H1 (cell line): ENCODE measurements around the gene CA5A. TPM values are rescaled to one million over a fixed set of nuclear protein-coding genes. Genes with fewer than 3 reads are reported as not detected.

Experiments used
- CTCF ChIA-PET: fragments of 300-600 bp; sonication (Branson Sonifier 250); formaldehyde crosslinking; loops from one replicate; lab custom pipeline; 2021; ENCODE audit not compliant: partially characterized antibody; lab: Charles Lee
- POLR2A ChIA-PET: fragments of 300-600 bp; sonication (Branson Sonifier 250); formaldehyde crosslinking; loops from one replicate; lab custom pipeline; 2021; ENCODE audit warnings: inconsistent platforms; ENCODE audit not compliant: partially characterized antibody; lab: Charles Lee
- DNase-seq, 2 experiments: peaks; one replicate each; pipeline versions ENCODE4 v3.0.0 to v3.0.0-alpha.2; 2010 to 2022; ENCODE audit warnings: low spot score in 2 of 2, low read depth in 1 of 2, mixed read lengths in 1 of 2
- FAIRE-seq: peaks from 2 replicates; lab custom pipeline; 2011; peaks lifted over from hg19 to GRCh38; lab: Jason Lieb, UNC
- H2AFZ ChIP-seq: 2 replicates; pipeline ENCODE4 v1.8.1; 2012; ENCODE audit warnings: low read length, inconsistent platforms
- H2AK5ac ChIP-seq: 2 replicates; pipeline ENCODE4 v1.6.1; 2013; ENCODE audit warnings: low read depth, low read length
- H2BK120ac ChIP-seq: replicated peaks from 2 replicates; pipeline ENCODE3; 2013; ENCODE audit warnings: low read depth, low read length, inconsistent platforms
- H2BK12ac ChIP-seq: 2 replicates; pipeline ENCODE4 v1.6.1; 2013; ENCODE audit warnings: low read depth, low read length
- H2BK15ac ChIP-seq: 2 replicates; pipeline ENCODE4 v1.6.1; 2013; ENCODE audit warnings: low read length
- H2BK20ac ChIP-seq: 2 replicates; pipeline ENCODE4 v1.6.1; 2013; ENCODE audit warnings: low read length
- H2BK5ac ChIP-seq: 2 replicates; pipeline ENCODE4 v1.6.1; 2013; ENCODE audit warnings: low read depth, low read length
- H3K14ac ChIP-seq: 2 replicates; pipeline ENCODE4 v1.6.1; 2013; ENCODE audit warnings: inconsistent platforms; ENCODE audit not compliant: insufficient read length
- H3K18ac ChIP-seq: 2 replicates; pipeline ENCODE4 v1.6.1; 2013; ENCODE audit warnings: low read length; ENCODE audit errors: extremely low read depth
- H3K23ac ChIP-seq: 2 replicates; pipeline ENCODE4 v1.6.1; 2013; ENCODE audit warnings: inconsistent platforms; ENCODE audit not compliant: insufficient read length
- H3K23me2 ChIP-seq: 2 replicates; pipeline ENCODE4 v1.6.1; 2013; ENCODE audit warnings: low read depth, low read length
- H3K27ac ChIP-seq: 2 replicates; pipeline ENCODE4 v1.6.1; 2011; ENCODE audit warnings: low read depth, low read length, inconsistent platforms
- H3K27me3 ChIP-seq, 4 experiments: replicated peaks in 1 of 4; 1 replicate in 1 of 4; 2 replicates in 3 of 4; pipeline versions ENCODE4 v1.6.1 to v1.8.1; 2011 to 2013; ENCODE audit warnings: low read length in 3 of 4, mild to moderate bottlenecking in 3 of 4, inconsistent platforms in 2 of 4, mixed read lengths in 2 of 4, moderate library complexity in 1 of 4; ENCODE audit not compliant: control insufficient read depth in 3 of 4, insufficient read depth in 3 of 4; ENCODE audit errors: extremely low read depth in 1 of 4
- H3K36me3 ChIP-seq, 4 experiments: 2 replicates each; pipeline versions ENCODE4 v1.6.1 to v1.8.1; 2011 to 2013; ENCODE audit warnings: mild to moderate bottlenecking in 4 of 4, low read length in 3 of 4, moderate library complexity in 2 of 4, control low read depth in 1 of 4, inconsistent platforms in 1 of 4; ENCODE audit not compliant: insufficient read depth in 4 of 4, control insufficient read depth in 2 of 4
- H3K4ac ChIP-seq: replicated peaks from 2 replicates; pipeline ENCODE3; 2013; ENCODE audit warnings: low read length, low read depth, mixed read lengths, inconsistent platforms; ENCODE audit not compliant: insufficient read length
- H3K4me1 ChIP-seq, 4 experiments: replicated peaks in 1 of 4; 1 replicate in 1 of 4; 2 replicates in 3 of 4; pipeline versions ENCODE4 v1.6.1 to v1.8.1; 2011 to 2013; ENCODE audit warnings: low read length in 3 of 4, inconsistent platforms in 2 of 4, mixed read lengths in 1 of 4; ENCODE audit not compliant: insufficient read depth in 4 of 4, control insufficient read depth in 3 of 4
- H3K4me2 ChIP-seq, 2 experiments: 2 replicates each; pipeline versions ENCODE4 v1.6.1 to v1.8.1; 2011 to 2013; ENCODE audit warnings: low read depth in 2 of 2, low read length in 2 of 2, control low read depth in 1 of 2, inconsistent platforms in 1 of 2, mild to moderate bottlenecking in 1 of 2; ENCODE audit not compliant: insufficient read depth in 1 of 2
- H3K4me3 ChIP-seq, 4 experiments: fragments of 200-600, 300-600 bp in 1 of 4; sonication (generic), shearing (Covaris generic), sonication (Bioruptor Twin) in 1 of 4; 2 replicates each; pipeline versions ENCODE4 v1.5.1 to v1.8.1; 2011 to 2016; ENCODE audit warnings: low read length in 4 of 4, low read depth in 3 of 4, control low read depth in 2 of 4, inconsistent platforms in 2 of 4, mild to moderate bottlenecking in 2 of 4, mixed read lengths in 1 of 4, moderate library complexity in 1 of 4; ENCODE audit not compliant: insufficient read depth in 2 of 4; ENCODE audit errors: extremely low read depth in 1 of 4
- H3K56ac ChIP-seq: replicated peaks from 2 replicates; pipeline ENCODE3; 2013; ENCODE audit warnings: low read depth, mild to moderate bottlenecking, mixed read lengths, low read length, inconsistent platforms; ENCODE audit not compliant: insufficient read length
- H3K79me1 ChIP-seq: 2 replicates; pipeline ENCODE4 v1.6.1; 2013; ENCODE audit warnings: low read depth, low read length, control low read depth
- H3K79me2 ChIP-seq, 2 experiments: 2 replicates each; pipeline versions ENCODE4 v1.6.1 to v1.8.1; 2012 to 2013; ENCODE audit warnings: low read length in 2 of 2, mild to moderate bottlenecking in 2 of 2, inconsistent platforms in 1 of 2; ENCODE audit not compliant: insufficient read depth in 2 of 2, control insufficient read depth in 1 of 2
- H3K9ac ChIP-seq, 4 experiments: replicated peaks in 1 of 4; 1 replicate in 1 of 4; 2 replicates in 3 of 4; pipeline versions ENCODE4 v1.6.1 to v1.8.1; 2011 to 2013; ENCODE audit warnings: low read depth in 3 of 4, low read length in 3 of 4, control low read depth in 2 of 4, mild to moderate bottlenecking in 2 of 4, moderate library complexity in 2 of 4, inconsistent platforms in 1 of 4; ENCODE audit errors: extremely low read depth in 1 of 4
- H3K9me3 ChIP-seq, 2 experiments: 2 replicates each; pipeline versions ENCODE4 v1.6.1 to v1.8.1; 2012 to 2013; ENCODE audit warnings: mild to moderate bottlenecking in 2 of 2, moderate library complexity in 2 of 2, control low read depth in 1 of 2, inconsistent platforms in 1 of 2, low read depth in 1 of 2, low read length in 1 of 2, mixed read lengths in 1 of 2; ENCODE audit not compliant: insufficient read depth in 2 of 2
- H4K20me1 ChIP-seq, 2 experiments: replicated peaks in 1 of 2; 2 replicates each; pipeline versions ENCODE3 to v1.8.1; 2011 to 2013; ENCODE audit warnings: inconsistent platforms in 2 of 2, low read length in 2 of 2, mild to moderate bottlenecking in 1 of 2; ENCODE audit not compliant: insufficient read depth in 2 of 2, control insufficient read depth in 1 of 2
- H4K5ac ChIP-seq: 2 replicates; pipeline ENCODE4 v1.6.1; 2013; ENCODE audit warnings: low read length, low read depth, mixed read lengths, inconsistent platforms; ENCODE audit not compliant: insufficient read length
- H4K8ac ChIP-seq: 2 replicates; pipeline ENCODE4 v1.8.0; 2013; ENCODE audit warnings: mild to moderate bottlenecking, moderate library complexity, low read length, inconsistent platforms; ENCODE audit not compliant: insufficient read depth; ENCODE audit errors: extremely low read depth
- H4K91ac ChIP-seq: replicated peaks from 2 replicates; pipeline ENCODE3; 2013; ENCODE audit warnings: low read length, mixed read lengths, inconsistent platforms; ENCODE audit not compliant: insufficient read length
- ASH2L ChIP-seq: fragments of 200-600, 300-600 bp; sonication (generic); IDR thresholded peaks from one replicate; pipeline ENCODE4 v1.7.1; 2017; ENCODE audit warnings: low read length
- CHD2 ChIP-seq: IDR thresholded peaks from 2 replicates; pipeline ENCODE4 v1.6.1; 2012; ENCODE audit warnings: low read length, improper control_type of control experiment
- CREB1 ChIP-seq: IDR thresholded peaks from 2 replicates; pipeline ENCODE4 v1.6.1; 2012; ENCODE audit warnings: inconsistent platforms
- NRF1 ChIP-seq: IDR thresholded peaks from 2 replicates; pipeline ENCODE4 v1.6.1; 2011; ENCODE audit warnings: mild to moderate bottlenecking, low read depth, low read length, improper control_type of control experiment
- RBBP5 ChIP-seq: IDR thresholded peaks from 2 replicates; pipeline ENCODE4 v1.7.1; 2012; ENCODE audit warnings: low read depth, mild to moderate bottlenecking, inconsistent platforms, low read length, moderate library complexity, borderline replicate concordance
- SIN3A ChIP-seq, 2 experiments: IDR thresholded peaks in 1 of 2; conservative IDR thresholded peaks in 1 of 2; 2 replicates each; pipeline ENCODE4 v1.6.1; 2011 to 2012; ENCODE audit warnings: low read length in 2 of 2, improper control_type of control experiment in 1 of 2, low read depth in 1 of 2, mild to moderate bottlenecking in 1 of 2
- SP1 ChIP-seq: IDR thresholded peaks from 2 replicates; pipeline ENCODE4 v1.6.1; 2011; ENCODE audit warnings: low read depth, low read length
- TAF1 ChIP-seq: IDR thresholded peaks from 2 replicates; pipeline ENCODE4 v1.6.1; 2011; ENCODE audit warnings: mild to moderate bottlenecking, low read depth, low read length
- TBP ChIP-seq: IDR thresholded peaks from 2 replicates; pipeline ENCODE4 v1.6.1; 2011; ENCODE audit warnings: low read depth, low read length, improper control_type of control experiment
- WGBS, 2 experiments: shearing (Covaris generic) in 1 of 2; methylation state at CpG; one replicate each; pipeline versions ENCODE4 v1.1.6 to v1.1.7; 2013 to 2015; ENCODE audit warnings: low lambda C conversion rate in 2 of 2, mixed read lengths in 2 of 2, inconsistent platforms in 1 of 2, low coverage in 1 of 2, missing lambda C conversion rate in 1 of 2; ENCODE audit not compliant: insufficient replicate concordance in 2 of 2, insufficient coverage in 1 of 2, insufficient read length in 1 of 2; ENCODE audit errors: extremely low coverage in 1 of 2, missing lambda C conversion rate in 1 of 2; 5-methylcytosine and 5-hydroxymethylcytosine counted together
- polyA plus RNA-seq, 7 experiments: library from polyadenylated mRNA; depleted of rRNA in 3 of 7; stranded (reverse) in 5 of 7; unstranded in 2 of 7; fragments of >200 nt in 5 of 7; fragments of 200-250 nt in 2 of 7; gene quantifications; 1 replicate in 5 of 7; 2 replicates in 1 of 7; 4 replicates in 1 of 7; pipeline versions ENCODE4 v1.2.1 to v1.2.3, GENCODE V29; 2011 to 2013; ENCODE audit warnings: missing spikeins in 2 of 7, mixed read lengths in 2 of 7
- total RNA-seq: library from RNA; stranded (reverse); fragmentation: NEBNext Ultra II Directional; extraction: Animal tissue kit (Norgen Biotek cat#: 25700); gene quantifications from 2 replicates; pipeline ENCODE4 v1.2.1, GENCODE V29; 2021
- TF ChIP-seq, protein P1 (sequence below): IDR thresholded peaks from 2 replicates; pipeline ENCODE4 v1.6.1; 2012; ENCODE audit warnings: low read length, inconsistent platforms

CA5A gene
- total and polyA plus RNA-seq, 2 of the 8 experiments (the other 6 are each of a cell fraction or from before 2014, with no cell fraction given), result not detected

DNA sequence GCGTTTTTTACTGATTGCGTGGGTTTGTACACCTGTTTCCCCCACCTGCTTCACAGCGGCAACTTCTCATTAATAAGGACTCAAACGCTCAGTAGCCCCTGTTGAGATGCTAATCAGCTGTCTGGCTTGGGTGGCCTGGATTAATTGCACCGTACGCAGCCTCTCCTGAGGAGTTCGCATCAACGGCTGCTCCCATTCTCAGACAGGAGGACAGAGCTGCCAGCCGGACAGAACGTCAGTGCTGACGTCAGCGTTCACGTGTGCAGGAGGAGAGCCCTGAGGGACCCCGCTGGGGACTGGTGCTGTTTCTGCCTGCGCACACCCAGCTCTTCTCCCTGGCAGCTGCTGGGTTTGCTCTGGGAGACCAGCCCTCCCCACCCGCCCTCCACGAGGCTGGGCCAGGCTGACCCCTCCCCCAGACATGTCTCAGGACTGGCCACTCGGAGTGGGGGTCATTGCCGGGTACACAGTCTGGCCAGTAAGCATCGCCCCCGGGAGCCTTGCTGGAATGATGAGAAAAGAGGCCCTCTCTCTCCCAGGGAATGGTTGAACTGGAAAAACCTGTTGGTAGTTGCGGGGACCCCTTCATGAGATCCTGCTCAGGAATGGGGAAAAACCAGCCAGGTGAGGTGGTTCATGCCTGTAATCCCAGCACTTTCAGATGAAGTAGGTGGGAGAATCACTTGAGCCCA, 9.2 kb upstream of the CA5A start:
- Histone ChIP-seq H4K91ac (peak overlapping the region; percentile 66), H3K14ac (no peak overlapping the region), H4K20me1 (no peaks in the 10 kb centered on the region), H3K4me3 (peak overlapping the region in 1 of 4 experiments; percentile 42; a peak in 4 of 8 replicates), H3K23ac (no peak overlapping the region), H3K9me3 (no peaks in the 10 kb centered on the region), H3K18ac (peak overlapping the region; percentile 81), H2AK5ac (no peak overlapping the region), H3K79me2 (no peaks in the 10 kb centered on the region), H3K27ac (peak overlapping the region; percentile 66), H2AFZ (peak overlapping the region; percentile 68; the same call in 1 of the 2 replicates), H3K4me2 (peak overlapping the region; percentile 47 to 81), H3K56ac (peak overlapping the region; percentile 23), H2BK12ac (peak overlapping the region; percentile 88), H3K4me1 (peaks cover 5 to 17% (median 10%) of the 10 kb centered on the region in 4 experiments), H4K5ac (peak overlapping the region; percentile 30), H4K8ac (peak overlapping the region; percentile 69; the same call in 1 of the 2 replicates), H3K9ac (peak overlapping the region in 2 of 4 experiments; percentile 46 to 56; a peak in 4 of 7 replicates), H2BK15ac (no peak overlapping the region), H2BK20ac (0 out of 2 replicates have a peak overlapping the region, but pooled peaks have one; percentile 75), H3K36me3 (no peaks in the 10 kb centered on the region), H3K4ac (peak overlapping the region; percentile 83), H2BK120ac (no peak overlapping the region), H3K23me2 (no peaks in the 10 kb centered on the region), H3K79me1 (no peaks in the 10 kb centered on the region), H3K27me3 (no peaks in the 10 kb centered on the region), H2BK5ac (peak overlapping the region; percentile 32; the same call in 1 of the 2 replicates)
- WGBS, 2 experiments, result 43% methylated on average over 17 of the region's 22 CpGs; no CpG with 5 or more reads in 1 of the 2 experiments
- FAIRE-seq (no peak), DNase-seq (no peak)
- CTCF ChIA-PET, result interaction anchor here (1.1 to 1.2 kb wide), 2 partner anchors 18 to 177 kb away, joined by 3 to 5 read pairs; no protein-coding TSS in a partner anchor
- POLR2A ChIA-PET, result interaction anchor here (1.2 kb wide), 1 partner anchor 11 kb away, joined by 5 read pairs; no protein-coding TSS in a partner anchor
- TF ChIP-seq TBP (peak; percentile 31; the same call in 1 of the 2 replicates), TAF1 (0 out of 2 replicates have a peak, but pooled peaks have one; percentile 43), SIN3A (conservative IDR thresholded peaks at IDR 0.05 in 1 of 2, IDR thresholded peaks at IDR 0.05 in 1 of 2; ENCODE audit: low read depth in 1 of 2, low read length in 2 of 2) (no peak), ASH2L (peak; percentile 91), SP1 (peak; percentile 97), CHD2 (0 out of 2 replicates have a peak, but pooled peaks have one; percentile 55), NRF1 (no peak), CREB1 (peak; percentile 82), RBBP5 (peak; percentile 97; the same call in 1 of the 2 replicates)
- TF ChIP-seq, protein P1, sequence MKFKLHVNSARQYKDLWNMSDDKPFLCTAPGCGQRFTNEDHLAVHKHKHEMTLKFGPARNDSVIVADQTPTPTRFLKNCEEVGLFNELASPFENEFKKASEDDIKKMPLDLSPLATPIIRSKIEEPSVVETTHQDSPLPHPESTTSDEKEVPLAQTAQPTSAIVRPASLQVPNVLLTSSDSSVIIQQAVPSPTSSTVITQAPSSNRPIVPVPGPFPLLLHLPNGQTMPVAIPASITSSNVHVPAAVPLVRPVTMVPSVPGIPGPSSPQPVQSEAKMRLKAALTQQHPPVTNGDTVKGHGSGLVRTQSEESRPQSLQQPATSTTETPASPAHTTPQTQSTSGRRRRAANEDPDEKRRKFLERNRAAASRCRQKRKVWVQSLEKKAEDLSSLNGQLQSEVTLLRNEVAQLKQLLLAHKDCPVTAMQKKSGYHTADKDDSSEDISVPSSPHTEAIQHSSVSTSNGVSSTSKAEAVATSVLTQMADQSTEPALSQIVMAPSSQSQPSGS, result 0 out of 2 replicates have a peak, but pooled peaks have one; percentile 64
